Esophagus mucosa (tissue), 1 donor: ENCODE results near the gene RSPO3. TPM values are rescaled to one million over a fixed set of nuclear protein-coding genes. Genes with fewer than 3 reads are reported as not detected.
"Not testable (repeated sequence)": the region's sequence is repeated elsewhere in the genome, so short reads cannot be mapped to it uniquely, and the experiment has no call there.

Experiments
- ATAC-seq: fragments of 200-7000 bp; cut with Tn5 transposase; one replicate; pipeline ENCODE4 v1.9.1; 2020
- total RNA-seq: library from RNA; stranded (reverse); gene quantifications from one replicate; pipeline ENCODE4 v1.2.4, GENCODE V29; 2023
- donor health status: DM: yes; HTN: yes; CAD: no.

The RSPO3 gene
- total RNA-seq, 1 donor from 2014 or later: 1.4 TPM

DNA sequence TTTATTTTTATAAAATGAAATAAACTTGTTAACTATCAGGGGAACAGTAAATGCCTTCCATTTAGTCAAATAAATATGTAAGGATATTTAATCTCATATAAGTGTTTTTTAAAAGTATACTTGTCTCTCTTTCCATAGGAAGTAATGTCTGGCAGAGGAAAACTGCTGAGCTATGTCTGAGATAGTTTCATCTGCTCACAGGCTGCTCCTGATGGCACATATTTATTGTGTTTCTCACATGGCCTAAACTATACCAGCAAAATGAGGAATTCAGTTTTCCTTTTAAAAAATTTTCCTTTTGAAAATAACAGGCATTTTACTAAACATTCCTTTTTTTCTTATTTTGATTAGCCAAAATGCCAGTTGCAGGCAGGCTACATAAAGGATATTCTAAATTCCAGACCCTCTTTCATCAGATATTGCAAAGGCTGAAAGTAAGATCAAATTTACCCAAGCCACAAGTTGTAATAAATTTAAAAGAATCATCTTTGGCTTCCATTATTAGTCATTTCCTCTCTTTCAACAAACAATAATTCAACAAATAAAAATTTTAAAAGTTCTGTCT is 88.1 kb downstream of the RSPO3 start:
- ATAC-seq: no peak

DNA sequence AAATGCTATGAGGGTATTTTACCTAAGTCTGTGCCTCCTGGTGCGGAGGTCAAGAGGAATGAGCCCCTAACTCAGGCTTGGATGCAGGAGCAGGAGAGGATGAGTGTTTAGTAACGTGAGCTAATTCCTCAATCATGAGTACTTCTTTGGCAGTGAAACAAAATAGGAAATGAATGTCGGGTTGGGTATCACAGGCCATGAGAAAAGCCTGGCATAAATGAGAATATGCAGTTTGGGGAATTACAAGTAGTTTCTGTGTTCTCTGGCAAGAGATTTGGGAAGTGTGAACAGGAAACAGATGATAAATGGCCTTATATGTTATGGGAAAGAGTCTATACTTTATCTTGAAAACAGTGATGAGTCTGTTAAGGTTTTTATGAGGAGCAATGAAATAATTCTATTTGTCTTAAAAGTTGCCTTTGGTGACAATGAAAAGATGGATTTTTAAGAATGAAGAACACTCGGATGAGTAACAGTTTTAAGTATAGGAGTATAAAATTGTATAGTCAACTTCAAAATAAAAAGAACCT is 89.2 kb downstream of the RSPO3 start:
- ATAC-seq: no peak

DNA sequence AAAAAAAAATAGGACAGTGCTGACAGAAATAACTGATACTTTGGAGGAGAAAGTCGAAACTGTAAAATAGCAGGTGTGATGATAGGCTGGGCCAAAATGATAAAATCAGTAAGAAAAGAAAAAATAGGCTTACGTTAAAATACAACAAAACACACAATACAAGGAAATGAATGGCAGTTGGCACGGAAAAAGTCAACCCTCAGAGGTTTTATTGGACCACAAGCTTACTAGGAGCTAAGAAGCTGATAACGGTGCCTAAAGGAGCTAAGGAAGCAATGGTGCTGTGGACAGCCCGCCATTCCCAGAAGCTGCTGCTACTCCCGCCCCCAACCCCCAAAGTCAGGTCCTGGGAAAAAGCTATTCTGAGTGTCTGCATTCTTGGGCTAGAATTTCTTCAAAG is 92.3 kb downstream of the RSPO3 start:
- ATAC-seq: no peak

DNA sequence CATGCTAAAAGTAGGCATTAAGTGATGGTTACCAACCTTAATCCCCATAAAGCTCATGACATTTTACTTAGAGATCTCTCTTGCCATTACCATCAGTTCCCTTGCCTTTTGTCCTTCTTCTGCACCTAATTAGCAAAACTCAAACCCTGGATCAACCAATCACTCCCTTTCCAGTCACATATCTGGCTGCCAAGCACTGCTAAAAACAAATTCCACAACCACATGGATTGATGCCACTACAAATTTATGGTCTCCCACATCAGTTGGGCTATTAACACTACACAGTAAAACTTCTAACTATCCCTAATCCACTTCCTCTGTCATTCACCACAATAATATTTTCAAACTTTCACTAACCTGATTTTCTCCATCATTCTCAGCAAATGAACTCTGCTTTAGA is 93.9 kb downstream of the RSPO3 start:
- no peak for ATAC-seq

DNA sequence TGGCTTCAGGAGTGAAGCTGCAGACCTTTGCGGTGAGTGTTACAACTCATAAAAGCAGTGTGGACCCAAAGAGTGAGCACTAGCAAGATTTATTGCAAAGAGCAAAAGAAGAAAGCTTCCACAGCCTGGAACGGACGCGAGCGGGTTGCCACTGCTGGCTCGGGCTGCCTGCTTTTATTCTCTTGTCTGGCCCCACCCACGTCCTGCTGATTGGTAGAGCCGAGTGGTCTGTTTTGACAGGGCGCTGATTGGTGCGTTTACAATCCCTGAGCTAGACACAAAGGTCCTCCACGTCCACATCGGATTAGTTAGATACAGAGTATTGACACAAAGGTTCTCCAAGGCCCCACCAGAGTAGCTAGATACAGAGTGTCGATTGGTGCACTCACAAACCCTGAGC is 95.6 kb downstream of the RSPO3 start:
- not testable (repeated sequence) for ATAC-seq

DNA sequence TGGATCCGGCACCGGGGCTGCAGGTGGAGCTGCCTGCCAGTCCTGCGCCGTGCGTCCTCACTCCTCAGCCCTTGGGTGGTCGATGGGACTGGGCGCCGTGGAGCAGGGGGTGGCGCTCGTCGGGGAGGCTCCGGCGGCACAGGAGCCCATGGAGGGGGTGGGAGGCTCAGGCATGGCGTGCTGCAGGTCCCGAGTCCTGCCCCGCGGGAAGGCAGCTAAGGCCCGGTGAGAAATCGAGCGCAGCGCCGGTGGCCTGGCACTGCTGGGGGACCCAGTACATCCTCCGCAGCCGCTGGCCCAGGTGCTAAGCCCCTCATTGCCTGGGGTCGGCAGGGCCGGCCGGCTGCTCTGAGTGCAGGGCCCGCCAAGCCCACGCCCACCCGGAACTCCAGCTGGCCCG is 96.1 kb downstream of the RSPO3 start:
- ATAC-seq: not testable (repeated sequence)

DNA sequence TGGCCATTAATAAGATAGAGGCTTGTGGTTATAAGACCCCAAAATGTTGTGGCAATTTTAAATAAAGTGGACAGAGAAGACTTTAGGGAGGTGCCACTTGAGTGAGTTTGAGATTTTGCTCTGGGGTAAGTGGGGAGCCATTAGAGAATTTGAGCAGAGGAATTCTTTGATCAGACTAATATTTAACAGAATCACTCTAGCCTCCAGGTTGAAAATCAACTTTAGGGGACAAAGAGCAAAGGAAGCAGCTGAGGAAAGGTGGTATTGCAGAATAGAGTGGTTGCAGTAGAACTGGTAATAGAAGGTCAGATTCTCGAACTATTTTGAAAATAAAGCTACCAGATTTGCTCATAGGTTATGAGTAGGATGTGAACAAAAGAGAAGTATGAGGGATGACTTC is 97.5 kb downstream of the RSPO3 start:
- no peak for ATAC-seq

DNA sequence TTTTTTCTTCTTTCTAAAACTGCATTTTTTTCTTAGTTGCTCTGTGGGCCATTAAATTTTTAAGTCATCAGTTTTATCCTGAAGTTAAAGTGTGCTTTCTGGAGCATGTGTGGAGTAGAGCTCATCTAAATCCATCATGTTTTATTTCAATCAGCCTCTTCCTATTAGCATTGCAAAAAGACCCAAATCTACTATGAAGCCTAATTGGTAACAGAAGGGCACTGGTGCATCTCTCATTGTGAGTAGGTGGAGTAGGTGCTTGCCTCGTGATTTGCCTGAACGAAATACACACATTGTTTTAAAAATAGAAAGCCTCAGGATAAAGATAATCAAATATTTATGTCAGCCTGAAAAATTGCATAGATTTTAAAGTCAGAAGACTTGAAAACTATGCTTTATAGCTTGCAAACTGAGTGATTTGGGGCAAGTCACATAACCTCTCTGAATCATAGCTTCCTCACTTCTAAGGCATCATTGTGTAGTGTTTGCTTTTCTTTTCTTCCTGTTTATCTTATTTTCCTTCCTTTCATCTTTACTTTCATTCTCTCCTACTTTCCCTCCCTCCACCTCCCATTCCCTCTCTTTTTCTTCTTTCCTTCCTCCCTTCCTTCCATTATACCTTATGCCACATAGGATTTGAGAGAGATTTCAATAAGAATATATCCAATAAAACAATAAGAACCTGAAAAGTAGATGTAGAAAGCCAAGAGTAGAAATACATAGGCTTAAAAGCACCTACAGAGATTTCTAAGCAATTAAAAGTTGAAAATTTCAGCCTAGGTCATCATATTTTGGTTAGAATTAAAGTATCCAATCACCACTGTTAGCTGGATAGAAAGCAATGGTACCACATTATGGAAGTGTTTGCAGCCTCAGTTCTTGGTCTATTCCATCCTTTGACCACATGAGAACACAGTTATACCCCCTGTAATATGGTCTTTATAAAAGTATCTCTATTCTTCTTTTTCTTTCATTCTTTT is 98.6 kb downstream of the RSPO3 start:
- ATAC-seq: no peak

DNA sequence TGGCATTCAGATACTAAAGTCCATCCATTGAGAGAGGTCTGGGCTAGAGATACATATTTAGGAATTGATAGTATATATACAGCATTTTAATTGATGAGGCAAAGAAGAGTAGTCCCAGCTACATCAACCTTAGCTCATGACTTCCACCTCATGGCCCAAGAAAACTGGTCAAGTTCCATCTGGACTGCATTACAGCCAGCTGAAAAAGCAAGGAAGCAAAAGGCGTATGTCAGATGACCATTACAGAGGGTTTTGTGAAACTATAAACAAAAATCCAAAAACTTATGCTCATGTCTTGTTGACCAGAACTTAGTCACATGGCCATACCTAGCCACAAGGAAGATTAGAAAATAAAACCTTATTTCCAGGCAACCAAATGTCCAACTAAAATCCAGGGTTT is 101.4 kb downstream of the RSPO3 start:
- no peak for ATAC-seq

DNA sequence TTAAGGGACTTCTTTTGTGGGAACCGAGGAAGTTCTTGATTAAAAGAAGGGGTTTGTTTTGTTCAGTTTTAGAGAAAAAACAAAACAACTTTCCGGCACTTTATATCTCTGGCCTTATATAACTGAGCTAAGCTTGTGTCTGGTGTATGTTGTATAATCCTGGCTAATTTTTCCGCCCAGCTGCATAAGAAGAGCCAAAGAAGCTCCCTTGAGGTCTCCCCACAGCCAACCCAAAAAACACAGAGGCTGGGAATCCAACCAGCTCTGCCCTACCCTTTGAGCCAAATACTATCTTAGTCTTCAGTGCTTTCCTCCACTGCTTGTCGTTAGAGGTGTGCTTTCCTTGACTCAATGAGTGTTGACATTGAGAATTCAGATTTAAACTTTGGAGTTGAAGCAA is 102.7 kb downstream of the RSPO3 start:
- no peak for ATAC-seq

DNA sequence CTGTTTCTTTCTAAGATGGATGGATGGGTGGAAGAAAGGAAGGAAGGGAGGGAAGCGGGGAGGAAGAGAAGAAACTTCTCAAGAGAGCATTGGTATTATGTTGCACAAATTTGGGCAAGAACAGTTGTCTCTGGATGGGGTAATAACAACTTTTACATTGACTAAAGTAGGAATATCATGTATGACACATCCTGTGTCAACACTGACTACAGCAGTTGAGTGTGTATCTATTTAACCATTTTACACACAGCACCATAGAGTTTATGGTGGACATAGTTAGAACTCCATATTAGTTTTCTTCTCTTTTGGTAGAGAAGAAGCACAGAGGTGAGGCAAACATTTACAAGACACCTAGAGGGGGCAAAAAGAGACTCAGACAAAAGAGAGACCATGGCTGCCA is 103.9 kb downstream of the RSPO3 start:
- ATAC-seq: no peak

DNA sequence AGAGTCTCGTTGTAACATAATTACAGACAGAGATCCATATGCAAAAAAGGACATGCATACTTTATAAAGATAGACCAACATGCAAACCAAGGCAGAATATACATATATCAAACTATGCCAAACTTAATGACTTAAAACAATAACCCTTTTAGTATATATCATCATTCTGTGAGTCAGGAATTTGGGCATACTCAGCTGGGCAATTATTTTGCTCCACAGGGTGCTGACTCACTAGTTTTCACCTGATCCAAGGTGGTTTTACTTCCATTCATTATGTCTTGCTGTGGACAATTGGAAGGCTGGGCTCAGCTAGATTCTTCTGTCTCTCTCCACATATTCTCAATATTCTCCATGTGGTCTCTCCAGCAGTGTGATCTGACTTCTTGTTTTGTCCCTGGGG is 107.0 kb downstream of the RSPO3 start:
- ATAC-seq: no peak

DNA sequence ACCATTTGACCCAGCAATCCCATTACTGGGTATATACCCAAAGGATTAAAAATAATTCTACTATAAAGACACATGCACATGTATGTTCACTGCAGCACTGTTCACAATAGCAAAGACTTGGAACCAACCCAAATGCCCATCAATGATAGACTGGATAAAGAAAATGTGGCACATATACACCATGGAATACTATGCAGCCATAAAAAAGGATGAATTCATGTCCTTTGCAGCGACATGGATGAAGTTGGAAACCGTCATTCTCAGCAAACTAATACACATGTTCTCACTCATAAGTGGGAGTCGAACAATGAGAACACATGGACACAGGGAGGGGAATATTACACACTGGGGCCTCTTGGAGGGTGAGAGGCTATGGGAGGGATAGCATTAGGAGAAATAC is 115.3 kb downstream of the RSPO3 start:
- not testable (repeated sequence) for ATAC-seq

DNA sequence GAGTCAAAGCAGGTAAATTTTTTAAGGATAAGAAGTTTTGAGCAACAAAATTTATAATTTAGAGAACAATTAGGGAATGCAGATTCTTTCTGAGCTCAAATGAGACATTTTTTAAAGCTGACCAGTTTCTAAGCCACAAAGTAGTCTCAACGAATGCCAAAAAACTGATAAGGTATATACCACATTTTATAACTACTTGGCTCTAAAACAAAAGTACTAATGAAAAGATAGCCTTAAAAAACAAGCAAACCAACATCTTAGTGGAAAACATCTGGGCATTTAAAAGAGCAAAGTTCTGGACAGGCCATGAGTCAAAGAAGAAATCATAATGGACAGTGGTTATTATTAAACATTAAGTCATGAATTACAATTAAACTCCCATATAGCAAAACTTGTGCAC is 125.0 kb downstream of the RSPO3 start:
- no peak for ATAC-seq

Other genes starting within 250 kb of the RSPO3 start
- 14.3 TPM for gene RNF146, start 148.2 kb downstream of the RSPO3 start, total RNA-seq
- 32.8 TPM for gene ECHDC1, start 224.9 kb downstream of the RSPO3 start, total RNA-seq